Embryonic facial prominence (tissue), 1 donor: ENCODE measurements around the gene WDR35.
"Not testable (repeated sequence)": the region's sequence is repeated elsewhere in the genome, so short reads cannot be mapped to it uniquely, and the experiment has no call there.

Source experiments
- DNase-seq: peaks from one replicate; pipeline ENCODE4 v3.0.0-alpha.2; 2016; ENCODE audit errors: extremely low spot score

The WDR35 gene

DNA sequence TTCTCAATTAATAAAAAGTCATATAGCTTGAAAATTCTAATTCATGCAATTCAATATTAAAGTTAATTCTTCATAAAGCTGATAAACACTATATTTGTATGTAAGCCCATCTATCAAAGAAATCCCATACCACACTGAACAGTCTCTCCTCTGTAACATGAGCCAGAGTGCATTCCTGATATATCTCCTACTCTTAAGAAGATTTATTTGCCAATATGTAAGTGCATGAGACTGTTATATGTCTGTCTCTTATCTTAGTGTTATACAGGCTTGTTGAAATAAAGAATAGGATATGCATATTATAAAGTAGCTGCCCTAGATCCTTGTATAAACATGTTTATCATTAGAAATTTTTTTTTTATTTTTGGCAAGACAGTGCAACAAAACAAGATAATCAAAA is 47.7 kb downstream of the WDR35 start:
- no peak for DNase-seq

DNA sequence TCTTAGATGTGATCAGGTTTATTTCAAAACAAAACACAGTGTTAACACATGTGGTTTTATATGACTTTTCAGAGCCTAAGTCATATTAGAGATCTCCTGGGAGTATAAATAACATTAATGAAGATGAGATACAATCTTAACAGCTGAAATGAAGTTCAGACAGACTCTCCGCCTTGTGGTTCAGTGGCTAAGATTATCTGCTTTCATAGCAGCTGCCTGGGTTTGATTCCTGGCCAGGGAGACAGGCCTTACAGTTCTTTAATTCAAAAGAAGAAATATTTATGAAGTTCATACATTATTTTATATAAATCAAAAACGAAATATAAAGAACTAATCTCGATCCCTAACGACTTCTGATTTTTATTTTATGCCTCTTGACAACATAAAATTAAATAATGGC is 52.9 kb downstream of the WDR35 start:
- DNase-seq = no peak

DNA sequence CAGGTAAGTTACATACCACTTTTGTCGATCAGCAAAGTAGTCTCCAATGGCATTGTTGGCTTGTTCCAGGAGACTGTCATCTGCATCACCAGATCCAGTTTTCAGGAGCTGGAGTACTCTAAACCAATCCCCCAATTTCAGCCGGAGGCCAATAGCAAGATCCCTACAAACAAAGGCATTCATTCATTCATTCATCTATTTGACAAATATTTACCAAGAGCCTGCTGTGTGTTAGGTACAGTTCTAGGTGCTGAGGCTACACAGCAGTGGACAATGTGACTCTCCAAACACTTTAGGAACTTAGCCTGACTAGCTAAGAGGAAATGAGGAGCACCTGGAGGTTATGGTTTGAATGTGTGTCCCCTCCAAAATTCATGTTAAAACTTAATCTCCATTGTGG is 53.7 kb downstream of the WDR35 start:
- DNase-seq = no peak

DNA sequence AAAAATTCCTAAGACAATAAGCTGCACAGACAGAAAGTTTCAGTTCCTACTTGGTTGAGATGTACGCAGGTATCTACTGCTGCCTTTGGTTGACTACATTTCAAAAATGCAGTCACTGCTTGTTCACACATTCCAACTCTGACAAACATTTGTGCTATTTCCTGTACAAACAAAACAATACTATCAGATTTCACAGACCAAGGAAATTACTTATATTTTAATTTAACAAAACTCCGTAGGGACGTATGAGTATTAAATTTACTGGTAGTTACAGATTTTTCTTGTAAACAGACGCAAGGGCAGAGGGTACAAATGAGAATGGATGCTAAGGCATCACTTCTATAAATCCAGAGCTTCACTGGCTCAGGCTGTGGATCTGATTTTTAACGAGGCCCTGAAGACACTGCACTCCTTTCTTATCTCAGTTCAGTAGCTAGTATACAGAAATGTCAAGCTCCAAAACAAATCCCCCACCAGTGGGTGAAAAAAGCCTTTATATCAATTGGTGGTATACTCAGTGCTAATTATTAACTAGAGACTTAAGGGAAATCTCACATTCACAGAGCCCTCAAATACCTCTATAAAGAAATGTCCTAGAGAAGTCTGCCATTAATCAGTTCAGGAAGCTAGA is 56.4 kb downstream of the WDR35 start:
- DNase-seq = no peak

DNA sequence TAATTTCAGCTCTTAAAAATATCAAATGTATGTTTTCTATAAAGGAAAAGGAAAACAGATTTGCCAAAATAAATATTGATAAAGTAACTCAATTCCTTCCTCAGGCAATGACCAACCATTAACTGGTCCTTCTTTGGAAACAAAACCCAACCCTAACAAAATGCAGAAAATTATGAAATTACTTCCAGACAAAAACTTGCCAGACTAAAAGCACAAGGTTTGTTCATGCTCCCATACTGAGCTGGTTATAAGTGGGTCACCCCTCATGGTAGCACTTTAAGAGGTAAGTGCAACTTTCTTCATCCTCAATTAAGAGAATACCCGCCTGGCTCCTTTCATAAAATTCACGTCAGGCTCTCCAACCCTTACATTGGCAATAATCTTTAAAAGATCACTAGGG is 57.0 kb downstream of the WDR35 start:
- DNase-seq = no peak

DNA sequence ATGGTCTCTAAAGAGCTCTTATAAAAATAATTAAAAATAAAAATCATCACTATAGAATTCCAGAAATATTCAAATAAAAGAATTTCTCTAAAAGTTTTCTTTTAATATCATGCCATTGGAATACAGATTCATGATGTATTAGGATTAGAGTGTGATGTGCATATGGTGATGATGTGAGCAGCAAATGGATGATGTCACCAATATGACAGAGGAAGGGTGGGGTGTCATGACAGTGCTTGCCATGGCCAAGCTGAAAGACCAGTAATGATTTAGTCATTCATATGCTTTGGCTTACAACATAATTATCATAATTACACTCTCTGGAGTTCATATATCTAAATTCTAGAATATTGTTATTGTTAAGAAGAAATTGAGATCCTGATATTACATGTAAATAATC is 60.7 kb downstream of the WDR35 start:
- no peak for DNase-seq

DNA sequence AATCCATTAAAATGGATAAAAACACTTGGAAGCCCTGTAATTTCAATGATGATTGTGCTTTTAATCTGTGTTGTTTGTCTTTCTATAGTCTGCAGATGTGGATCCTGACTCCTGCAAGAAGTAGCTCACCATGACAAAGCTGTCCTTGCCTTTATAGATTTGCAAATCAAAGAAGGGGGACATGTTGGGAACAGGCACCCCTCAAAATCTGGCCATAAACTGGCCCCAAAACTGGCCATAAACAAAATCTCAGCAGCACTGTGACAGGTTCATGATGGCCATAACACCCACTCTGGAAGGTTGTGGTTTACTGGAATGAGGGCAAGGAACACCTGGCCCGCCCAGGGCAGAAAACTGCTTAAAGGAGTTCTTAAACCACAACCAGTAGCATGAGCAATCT is 62.1 kb downstream of the WDR35 start:
- DNase-seq = not testable (repeated sequence)

DNA sequence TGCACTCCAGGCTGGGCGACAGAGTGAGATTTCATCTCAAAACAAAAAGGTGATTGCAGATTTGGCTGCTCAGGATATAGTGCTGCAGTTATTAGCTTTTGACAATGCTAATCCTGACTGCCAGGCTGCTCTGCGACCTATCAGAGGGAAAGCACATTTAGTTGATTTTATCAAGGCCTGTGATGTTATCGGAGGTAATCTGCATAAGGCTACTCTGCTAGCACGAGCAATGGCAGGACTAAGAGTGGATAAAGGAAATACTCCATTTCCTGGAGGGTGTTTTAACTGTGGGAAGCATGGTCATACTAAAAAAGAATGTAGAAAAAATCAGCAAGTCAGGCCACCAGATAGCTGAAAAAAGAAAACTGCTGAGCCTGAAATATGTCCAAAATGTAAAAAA is 65.4 kb downstream of the WDR35 start:
- not testable (repeated sequence) for DNase-seq

DNA sequence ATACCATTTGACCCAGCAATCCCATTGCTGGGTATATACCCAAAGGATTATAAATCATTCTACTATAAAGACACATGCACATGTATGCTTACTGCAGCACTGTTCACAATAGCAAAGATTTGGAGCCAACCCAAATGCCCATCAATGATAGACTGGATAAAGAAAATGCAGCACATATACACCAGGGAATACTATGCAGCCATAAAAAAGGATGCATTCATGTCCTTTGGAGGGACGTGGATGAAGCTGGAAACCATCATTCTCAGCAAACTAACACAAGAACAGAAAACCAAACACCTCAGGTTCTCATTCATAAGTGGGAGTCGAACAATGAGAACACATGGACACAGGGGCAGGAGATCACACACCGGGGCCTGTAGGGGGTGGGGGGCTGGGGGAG is 67.7 kb downstream of the WDR35 start:
- not testable (repeated sequence) for DNase-seq

DNA sequence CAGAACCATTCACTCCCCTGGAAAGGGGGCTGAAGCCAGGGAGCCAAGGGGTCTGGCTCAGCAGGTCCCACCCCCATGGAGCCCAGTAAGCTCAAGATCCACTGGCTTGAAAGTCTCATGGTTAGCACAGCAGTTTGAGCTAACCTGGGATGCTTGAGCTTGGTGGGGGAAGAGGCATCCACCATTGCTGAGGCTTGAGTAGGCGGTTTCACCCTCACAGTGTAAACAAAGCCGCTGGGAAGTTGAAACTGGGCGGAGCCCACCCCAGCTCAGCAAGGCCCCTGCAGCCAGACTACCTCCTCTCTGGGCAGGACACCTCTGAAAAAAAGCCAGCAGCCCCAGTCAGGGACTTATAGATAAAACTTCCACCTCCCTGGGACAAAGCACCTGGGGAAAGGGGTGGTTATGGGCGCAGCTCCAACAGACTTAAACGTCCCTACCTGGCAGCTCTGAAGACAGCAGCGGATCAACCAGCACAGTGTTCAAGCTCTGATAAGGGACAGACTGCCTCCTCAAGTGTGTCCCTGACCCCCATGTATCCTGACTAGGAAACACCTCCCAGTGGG is 73.4 kb downstream of the WDR35 start:
- DNase-seq = no peak

DNA sequence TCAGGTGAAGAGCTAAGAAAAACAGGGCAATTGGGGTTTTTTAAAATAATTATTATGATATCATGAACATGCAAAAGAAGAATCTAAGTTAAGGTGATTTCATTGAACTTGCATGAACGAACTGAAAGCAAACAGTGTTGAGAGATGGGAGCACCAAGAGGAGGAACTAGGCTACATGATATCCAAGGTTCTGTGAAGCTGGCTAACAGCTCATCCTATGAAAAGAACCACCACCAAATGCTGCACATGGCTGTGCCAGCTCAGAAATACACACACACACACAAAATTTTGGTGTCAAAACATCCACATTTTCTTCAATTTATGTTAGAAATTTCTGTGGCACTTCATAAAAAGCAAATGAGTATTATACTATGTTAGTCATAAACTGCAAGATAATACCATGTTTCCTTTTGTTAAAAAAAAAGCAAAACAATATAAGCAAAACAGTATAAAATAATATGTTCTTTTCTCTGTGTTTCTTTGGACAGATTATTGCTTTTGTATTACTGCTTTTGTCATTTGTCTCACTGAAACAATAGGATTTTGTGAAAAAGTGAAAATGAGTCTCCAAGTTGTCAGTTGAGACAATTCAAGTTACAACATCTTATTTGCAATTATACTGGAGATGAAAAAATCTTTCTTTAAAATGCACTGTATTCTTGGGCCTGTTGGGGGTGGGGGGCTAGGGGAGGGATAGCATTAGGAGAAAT is 75.5 kb downstream of the WDR35 start:
- no peak for DNase-seq

DNA sequence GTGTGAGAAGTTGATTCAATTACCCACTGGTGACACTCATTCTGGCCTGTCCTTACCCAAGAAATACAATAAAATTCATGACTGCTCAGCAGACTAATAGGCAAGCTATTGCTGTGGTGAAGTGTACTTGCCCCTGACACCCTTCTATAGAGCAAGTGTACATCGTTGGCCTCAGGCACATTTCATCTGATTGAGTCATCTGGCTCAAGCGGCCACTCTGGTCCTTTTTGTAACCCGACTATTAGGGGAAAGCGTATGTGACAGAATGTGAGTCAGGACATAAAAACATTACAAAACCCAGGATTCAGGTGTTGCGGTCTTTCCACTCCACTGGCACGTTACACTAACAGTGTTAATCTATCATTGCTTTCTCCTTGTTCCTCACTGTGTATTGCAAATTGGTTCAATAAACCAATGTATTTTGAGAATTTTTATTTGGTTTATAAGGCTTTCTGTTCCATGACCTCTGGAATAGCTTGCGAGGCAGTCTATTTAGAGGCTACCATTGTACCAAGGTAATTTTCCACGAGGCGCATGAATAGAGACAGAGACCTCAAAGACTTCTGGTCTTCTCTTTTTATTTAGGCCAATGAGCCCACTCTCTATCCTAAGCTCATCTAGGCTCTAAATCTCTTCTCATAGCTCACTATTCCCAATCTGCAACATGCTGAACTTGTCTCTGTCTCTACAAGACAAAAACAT is 77.9 kb downstream of the WDR35 start:
- no peak for DNase-seq

DNA sequence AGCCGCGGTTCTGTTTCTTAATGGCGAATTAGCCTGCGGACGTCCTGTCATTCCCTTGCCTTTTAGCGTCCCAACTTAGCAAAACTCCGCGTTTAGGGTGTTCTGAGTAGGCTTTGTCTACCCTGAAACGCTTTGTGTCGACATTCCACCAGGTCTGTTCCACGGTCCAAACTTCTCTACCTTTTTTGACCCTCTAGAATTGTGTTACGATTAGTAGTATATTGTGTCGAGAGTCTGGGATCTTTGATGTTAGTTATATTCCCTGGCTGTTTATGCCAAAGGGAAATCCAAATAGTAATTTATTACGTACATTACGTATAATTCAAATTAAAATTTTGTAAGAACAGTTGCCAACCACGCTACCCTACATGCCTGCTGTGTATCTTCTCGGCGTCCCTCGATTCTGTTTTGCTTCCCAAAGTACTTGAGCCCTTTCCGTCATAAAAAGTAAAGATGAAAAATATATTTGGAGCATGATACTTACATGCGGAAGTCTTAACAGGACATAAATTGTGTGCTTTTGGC is 87.6 kb downstream of the WDR35 start:
- no peak for DNase-seq

DNA sequence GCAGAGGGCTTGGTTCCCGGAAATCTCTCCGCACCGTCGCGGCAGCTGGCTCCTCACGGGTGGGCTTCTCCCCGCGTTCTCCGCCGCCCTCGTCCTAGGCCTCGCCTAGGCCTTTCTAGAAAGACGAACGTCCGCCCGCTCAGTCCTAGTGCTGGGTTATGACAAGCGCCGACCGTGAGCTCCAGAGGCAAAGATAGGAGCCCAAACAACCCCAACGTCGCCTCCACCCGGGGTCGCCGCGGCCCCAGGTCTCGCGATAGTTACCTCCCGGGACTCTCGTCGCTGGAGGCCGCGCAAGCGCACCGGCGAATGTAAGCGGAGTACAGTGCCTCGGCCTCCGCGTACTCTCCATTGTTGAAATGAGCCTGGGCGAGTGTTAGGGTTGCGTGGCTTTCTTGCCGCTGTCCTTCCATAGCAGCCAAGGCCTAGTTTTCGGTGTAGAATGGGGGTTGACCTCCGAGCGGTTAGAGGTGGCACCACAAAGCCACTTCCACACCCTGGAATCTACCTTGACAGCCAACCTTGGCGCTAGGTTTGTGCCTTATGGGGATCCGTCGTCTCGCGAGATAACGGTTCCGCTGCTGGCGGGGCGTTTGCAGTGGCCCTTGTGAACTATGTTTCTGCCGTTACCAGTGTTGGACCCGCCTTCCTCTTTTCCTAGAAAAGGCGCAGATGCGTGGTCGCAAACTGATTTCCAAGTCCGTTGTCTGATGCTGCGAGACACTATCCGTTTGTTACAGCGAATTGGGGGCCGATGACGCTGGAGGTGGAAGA is 88.3 kb downstream of the WDR35 start, which contains the start of gene TTC32:
Gene TTC32, minus strand, starts transcription at position 542 of the 774 bp plus-strand sequence. Its CDS starts 129 bp downstream, at position 413.
- peak; percentile 88 for DNase-seq

DNA sequence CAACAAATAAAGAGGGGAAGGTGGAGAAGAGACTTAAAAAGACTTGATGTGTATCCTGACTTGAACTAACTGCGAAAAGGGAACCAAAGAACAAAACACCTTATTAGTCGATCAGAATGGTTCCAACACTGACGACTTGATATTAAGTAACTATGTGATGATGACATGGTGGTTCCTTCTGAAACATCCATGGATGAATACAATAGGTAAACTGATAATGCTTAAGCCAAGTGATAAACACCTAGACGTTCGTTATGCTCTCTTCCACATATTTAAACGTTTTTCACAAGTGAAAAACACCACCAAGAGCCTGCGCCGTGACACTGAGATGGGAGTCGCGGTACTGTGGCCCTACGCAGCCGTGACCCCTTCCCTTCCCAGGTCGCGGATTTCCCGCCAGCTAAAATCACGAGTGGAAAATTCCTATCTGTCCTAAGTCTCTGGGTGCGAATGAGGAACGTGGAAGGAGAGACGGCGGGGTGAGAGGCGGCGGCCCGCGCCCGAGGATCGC is 88.9 kb downstream of the WDR35 start:
- peak; percentile 10 for DNase-seq

DNA sequence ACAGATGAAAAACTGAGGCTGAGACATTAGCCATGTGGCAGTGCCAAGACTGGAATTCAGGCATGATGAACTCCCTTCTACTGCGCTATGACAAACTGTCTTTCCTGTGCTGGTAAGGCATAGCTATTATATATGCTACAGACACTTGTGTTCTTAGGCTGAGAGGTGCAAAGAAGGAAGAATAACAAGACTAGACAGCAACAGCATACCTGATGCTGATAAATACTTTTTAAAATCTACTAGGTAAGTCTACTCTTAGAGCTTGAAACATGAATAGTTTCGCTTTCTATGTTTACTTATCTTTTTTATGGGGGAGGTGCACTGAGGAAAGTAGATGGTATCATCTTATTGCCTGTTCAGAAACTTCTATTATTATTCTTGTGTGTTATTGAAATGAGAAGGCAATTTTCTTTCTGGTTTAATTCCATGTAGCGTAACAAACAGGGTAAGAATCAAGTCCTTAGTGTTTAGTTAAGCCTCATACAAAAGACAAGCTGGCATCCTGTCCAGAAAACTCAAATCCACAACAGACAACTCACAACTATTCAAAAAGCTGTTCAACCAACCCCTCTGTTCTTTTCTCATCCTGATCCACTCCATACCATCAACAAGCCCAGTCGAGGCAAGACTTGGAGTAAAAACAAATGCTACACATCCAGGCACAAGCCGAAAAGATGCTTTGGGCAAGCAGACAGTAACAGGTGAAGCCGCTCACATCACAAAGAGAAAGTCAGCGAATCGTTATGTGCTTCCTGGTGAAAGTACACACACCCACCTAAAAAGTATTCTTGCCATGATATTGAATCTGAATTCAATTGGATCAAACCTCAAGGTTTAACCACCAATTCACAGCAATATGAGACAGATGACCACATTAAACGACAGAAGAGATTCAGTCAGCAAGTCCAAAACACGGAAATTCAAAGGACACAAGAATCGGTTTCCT is 89.6 kb downstream of the WDR35 start:
- DNase-seq = no peak

DNA sequence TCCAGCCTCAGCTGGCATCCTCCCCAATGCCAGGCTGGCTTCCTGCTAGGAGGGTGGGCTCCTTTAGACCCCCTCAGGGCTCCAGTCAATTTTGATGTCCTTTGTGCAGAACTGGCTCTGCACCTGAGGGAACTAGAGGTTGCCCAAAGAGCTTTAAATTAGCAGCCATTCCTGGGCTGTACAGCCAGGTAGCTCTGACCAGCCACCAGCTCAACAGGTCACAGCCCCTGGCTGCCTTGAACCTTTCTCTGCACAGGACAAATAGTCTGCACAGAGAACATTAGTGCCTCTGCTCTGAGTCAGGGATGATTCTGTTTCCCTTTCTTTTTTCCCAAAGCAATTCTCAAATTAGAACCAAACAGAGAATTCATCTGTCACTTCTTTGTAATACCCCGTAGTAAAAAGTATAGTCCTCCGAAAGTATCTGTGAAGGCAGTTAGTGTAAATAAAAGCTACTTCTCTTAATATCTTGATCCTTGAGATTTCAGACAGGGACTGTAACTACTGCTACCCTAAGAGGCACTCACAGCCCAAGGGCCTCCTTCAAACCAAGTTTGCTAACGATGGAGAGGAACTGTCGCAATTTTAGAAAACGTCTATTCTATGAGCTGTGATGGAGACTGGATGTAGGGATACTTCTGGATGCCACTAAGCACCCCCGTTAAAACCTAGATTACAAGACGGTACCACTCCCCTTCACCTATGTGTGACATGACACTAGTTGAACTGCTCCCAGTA is 91.1 kb downstream of the WDR35 start:
- no peak for DNase-seq

DNA sequence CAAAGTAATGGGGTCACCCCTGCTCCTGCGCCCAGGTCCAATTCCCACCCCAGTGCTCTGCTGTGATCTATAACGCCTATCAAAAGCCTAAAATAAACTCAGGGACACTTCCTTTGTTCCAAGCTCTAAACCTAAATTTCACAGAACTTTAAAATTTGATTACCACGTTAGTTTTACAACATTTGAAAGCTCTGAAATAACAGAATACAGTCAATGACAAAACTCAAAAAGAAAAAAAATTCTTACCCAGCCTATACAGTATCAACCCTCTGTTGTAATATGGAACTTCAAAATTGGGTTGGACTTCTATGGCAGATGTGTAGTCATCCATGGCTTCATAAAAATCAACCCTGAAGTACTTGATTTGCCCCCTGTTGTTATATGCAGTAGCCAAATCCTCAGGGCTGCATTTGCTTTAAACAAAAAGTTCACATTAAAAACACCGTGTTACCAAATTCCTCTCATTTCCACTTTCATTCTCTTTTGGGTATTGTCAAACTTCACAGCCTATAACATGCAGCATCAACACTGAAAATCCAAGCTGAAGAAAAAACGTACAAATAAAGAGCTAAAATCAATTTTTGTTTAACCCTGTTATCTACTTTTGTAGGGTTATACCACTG is 92.2 kb downstream of the WDR35 start:
- no peak for DNase-seq

DNA sequence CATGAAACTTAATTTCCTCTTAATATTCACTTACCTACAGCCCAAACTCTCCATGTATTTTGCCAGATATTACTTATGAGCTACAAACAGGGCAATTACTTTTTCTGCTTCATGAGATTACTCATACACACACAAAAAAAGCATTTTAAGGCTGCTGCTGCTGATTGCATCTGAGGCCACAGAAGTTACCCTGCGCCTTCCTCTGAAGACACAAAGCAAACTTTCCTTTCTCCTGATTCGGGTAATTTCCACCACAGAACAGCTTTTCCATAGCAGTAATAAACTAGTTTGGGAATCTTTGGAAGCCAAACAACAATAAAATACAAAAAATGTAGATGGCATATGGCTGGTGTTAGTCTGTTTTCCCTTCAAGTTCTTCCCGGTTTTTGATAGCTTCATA is 94.4 kb downstream of the WDR35 start:
- no peak for DNase-seq
